NCI-H128 (cell line): ENCODE data around the gene ZNF496.
"Not testable (repeated sequence)": the region's sequence is repeated elsewhere in the genome, so short reads cannot be mapped to it uniquely, and the experiment has no call there.

ENCODE experiments used
- DNase-seq: peaks from one replicate; lab custom pipeline; 2025; ENCODE audit not compliant: unreplicated experiment; lab: John Stamatoyannopoulos, UW

Gene ZNF496

GRCh38 chr1:247294282-247294681 is 37.4 kb downstream of the ZNF496 start:
- no peak for DNase-seq

GRCh38 chr1:247293047-247293446 is 38.6 kb downstream of the ZNF496 start:
- DNase-seq = no peak

- DNase-seq = no peak
Measured at GRCh38 chr1:247291833-247292561, 39.7 kb downstream of the ZNF496 start.

- no peak for DNase-seq
Measured at GRCh38 chr1:247291161-247291560, 40.5 kb downstream of the ZNF496 start.

GRCh38 chr1:247290576-247290975 is 41.1 kb downstream of the ZNF496 start:
- DNase-seq = no peak

- not testable (repeated sequence) for DNase-seq
Measured at GRCh38 chr1:247289274-247289892, 42.3 kb downstream of the ZNF496 start.

- DNase-seq = no peak
Measured at GRCh38 chr1:247288341-247288740, 43.3 kb downstream of the ZNF496 start.

GRCh38 chr1:247287460-247287859 is 44.2 kb downstream of the ZNF496 start:
- DNase-seq = no peak

GRCh38 chr1:247286134-247286670 is 45.5 kb downstream of the ZNF496 start:
- DNase-seq = no peak

GRCh38 chr1:247281001-247281574 is 50.6 kb downstream of the ZNF496 start:
- DNase-seq = no peak

GRCh38 chr1:247277191-247277590 is 54.5 kb downstream of the ZNF496 start:
- DNase-seq = no peak

- DNase-seq = no peak
Measured at GRCh38 chr1:247274605-247275256, 56.9 kb downstream of the ZNF496 start.

- DNase-seq = no peak
Measured at GRCh38 chr1:247273013-247273412, 58.7 kb downstream of the ZNF496 start.

GRCh38 chr1:247270003-247270402 is 61.7 kb downstream of the ZNF496 start:
- no peak for DNase-seq

- no peak for DNase-seq
Measured at GRCh38 chr1:247269133-247269532, 62.5 kb downstream of the ZNF496 start.

- no peak for DNase-seq
Measured at GRCh38 chr1:247268390-247269045, 63.1 kb downstream of the ZNF496 start.

- no peak for DNase-seq
Measured at GRCh38 chr1:247266053-247266452, 65.6 kb downstream of the ZNF496 start.

GRCh38 chr1:247255772-247256171 is 75.9 kb downstream of the ZNF496 start, which contains the start of gene VN1R5:
Gene VN1R5, plus strand, starts transcription at chr1:247256072.
- DNase-seq = not testable (repeated sequence)

- no peak for DNase-seq
Measured at GRCh38 chr1:247247568-247247967, 84.1 kb downstream of the ZNF496 start.
